ENCODE data around the gene FLNA. TPM values are rescaled to one million over a fixed set of nuclear protein-coding genes. Genes with fewer than 3 reads are reported as not detected.
"Not testable (repeated sequence)": the region's sequence is repeated elsewhere in the genome, so short reads cannot be mapped to it uniquely, and the experiment has no call there.

Gene FLNA
- total RNA-seq, 1 donor = 3,431 TPM

DNA sequence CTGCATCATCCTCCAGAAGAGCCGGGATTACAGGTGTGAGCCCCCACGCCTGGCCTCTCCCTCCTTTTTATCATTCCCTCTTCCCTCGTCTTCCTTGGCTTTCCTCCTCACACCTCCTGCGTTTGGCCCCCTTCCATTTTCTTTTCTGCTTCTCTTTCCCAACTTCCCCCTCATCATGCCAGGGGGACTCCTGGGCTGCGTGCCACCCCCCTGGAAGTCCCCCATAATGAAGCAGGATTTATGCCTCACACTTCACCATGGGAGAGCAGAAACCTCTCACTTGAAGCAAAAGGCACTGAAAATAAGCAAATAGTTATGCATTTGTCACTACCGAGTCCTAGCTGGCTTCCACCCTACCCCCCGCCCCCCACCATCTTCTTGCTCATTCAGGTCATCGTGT lies 71.0 kb downstream of the FLNA start:
- DNase-seq (ENCODE audit: insufficient read length, low spot score, missing footprints) = no peak
- Histone ChIP-seq H2AFZ (ENCODE audit: low read length) (no peak overlapping the region), H3K27me3 (ENCODE audit: insufficient read depth, low read length) (peaks cover 5% of the 10 kb centered on the region), H3K27ac (ENCODE audit: low read depth, low read length) (no peak overlapping the region), H3K9me3 (ENCODE audit: low read depth, low read length) (no peaks in the 10 kb centered on the region), H3K36me3 (ENCODE audit: insufficient read depth, low read length) (no peaks in the 10 kb centered on the region), H3K79me2 (ENCODE audit: insufficient read depth, low read length) (no peaks in the 10 kb centered on the region), H3K4me1 (ENCODE audit: insufficient read depth, low read length) (no peaks in the 10 kb centered on the region), H4K20me1 (ENCODE audit: insufficient read depth, low read length) (no peaks in the 10 kb centered on the region), H3K4me2 (ENCODE audit: insufficient read depth, low read length) (no peak overlapping the region), H3K4me3 (ENCODE audit: insufficient read depth, low read length) (no peak overlapping the region)
- TF ChIP-seq, protein P1, sequence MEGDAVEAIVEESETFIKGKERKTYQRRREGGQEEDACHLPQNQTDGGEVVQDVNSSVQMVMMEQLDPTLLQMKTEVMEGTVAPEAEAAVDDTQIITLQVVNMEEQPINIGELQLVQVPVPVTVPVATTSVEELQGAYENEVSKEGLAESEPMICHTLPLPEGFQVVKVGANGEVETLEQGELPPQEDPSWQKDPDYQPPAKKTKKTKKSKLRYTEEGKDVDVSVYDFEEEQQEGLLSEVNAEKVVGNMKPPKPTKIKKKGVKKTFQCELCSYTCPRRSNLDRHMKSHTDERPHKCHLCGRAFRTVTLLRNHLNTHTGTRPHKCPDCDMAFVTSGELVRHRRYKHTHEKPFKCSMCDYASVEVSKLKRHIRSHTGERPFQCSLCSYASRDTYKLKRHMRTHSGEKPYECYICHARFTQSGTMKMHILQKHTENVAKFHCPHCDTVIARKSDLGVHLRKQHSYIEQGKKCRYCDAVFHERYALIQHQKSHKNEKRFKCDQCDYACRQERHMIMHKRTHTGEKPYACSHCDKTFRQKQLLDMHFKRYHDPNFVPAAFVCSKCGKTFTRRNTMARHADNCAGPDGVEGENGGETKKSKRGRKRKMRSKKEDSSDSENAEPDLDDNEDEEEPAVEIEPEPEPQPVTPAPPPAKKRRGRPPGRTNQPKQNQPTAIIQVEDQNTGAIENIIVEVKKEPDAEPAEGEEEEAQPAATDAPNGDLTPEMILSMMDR (IDR thresholded peaks at IDR 0.05; ENCODE audit: extremely low read depth, low read depth, low read length) = no peak

DNA sequence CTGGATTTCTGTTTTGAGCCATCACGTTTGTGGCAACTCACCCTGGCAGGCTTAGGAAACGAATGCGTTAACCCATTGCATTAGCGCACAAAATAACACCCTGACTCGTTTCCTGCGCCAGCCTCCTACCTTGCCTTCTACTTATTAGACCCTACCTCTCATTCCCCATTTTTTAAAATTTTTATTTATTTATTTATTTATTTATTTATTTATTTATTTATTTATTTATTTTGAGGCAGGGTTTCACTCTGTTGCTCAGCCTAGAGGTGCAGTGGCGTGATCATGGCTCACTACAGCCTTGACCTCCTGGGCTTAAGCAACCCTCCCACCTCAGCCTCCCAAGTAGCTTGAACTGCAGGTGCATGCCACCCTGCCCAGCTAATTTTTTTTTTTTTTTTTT lies 71.4 kb downstream of the FLNA start:
- H3K4me2 ChIP-seq (ENCODE audit: insufficient read depth, low read length); DNase-seq (ENCODE audit: insufficient read length, low spot score, missing footprints); H3K4me3 ChIP-seq (ENCODE audit: insufficient read depth, low read length); H3K36me3 ChIP-seq (ENCODE audit: insufficient read depth, low read length); H3K79me2 ChIP-seq (ENCODE audit: insufficient read depth, low read length); H3K27ac ChIP-seq (ENCODE audit: low read depth, low read length); H3K9me3 ChIP-seq (ENCODE audit: low read depth, low read length); H4K20me1 ChIP-seq (ENCODE audit: insufficient read depth, low read length); H3K27me3 ChIP-seq (ENCODE audit: insufficient read depth, low read length); H3K4me1 ChIP-seq (ENCODE audit: insufficient read depth, low read length); H2AFZ ChIP-seq (ENCODE audit: low read length): not testable (repeated sequence)

DNA sequence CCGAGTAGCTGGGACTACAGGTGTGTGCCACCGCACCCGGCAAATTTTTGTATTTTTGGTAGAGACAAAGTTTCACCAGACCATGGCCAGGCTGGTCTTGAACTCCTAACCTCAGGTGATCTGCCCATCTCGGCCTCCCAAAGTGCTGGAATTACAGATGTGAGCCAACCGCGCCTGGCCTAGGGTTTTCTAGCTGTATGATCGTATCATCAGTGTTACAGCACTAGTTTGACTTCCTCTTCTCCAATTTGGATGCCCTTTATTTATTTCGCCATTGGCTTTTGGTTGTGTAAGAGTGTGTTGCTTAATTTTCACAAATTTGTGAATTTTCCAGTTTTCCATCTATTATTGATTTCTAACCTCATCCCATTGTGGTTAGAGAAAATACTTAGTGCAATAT lies 73.6 kb downstream of the FLNA start:
- Histone ChIP-seq H3K4me3 (ENCODE audit: insufficient read depth, low read length) (no peak overlapping the region), H3K27me3 (ENCODE audit: insufficient read depth, low read length) (no peaks in the 10 kb centered on the region), H3K27ac (ENCODE audit: low read depth, low read length) (no peak overlapping the region), H3K4me1 (ENCODE audit: insufficient read depth, low read length) (no peaks in the 10 kb centered on the region), H3K36me3 (ENCODE audit: insufficient read depth, low read length) (no peaks in the 10 kb centered on the region), H3K9me3 (ENCODE audit: low read depth, low read length) (no peaks in the 10 kb centered on the region), H3K4me2 (ENCODE audit: insufficient read depth, low read length) (no peak overlapping the region), H2AFZ (ENCODE audit: low read length) (no peak overlapping the region), H3K79me2 (ENCODE audit: insufficient read depth, low read length) (no peaks in the 10 kb centered on the region), H4K20me1 (ENCODE audit: insufficient read depth, low read length) (no peaks in the 10 kb centered on the region)
- TF ChIP-seq, protein P1 (IDR thresholded peaks at IDR 0.05; ENCODE audit: extremely low read depth, low read depth, low read length) = no peak
- DNase-seq (ENCODE audit: insufficient read length, low spot score, missing footprints) = no peak

Small RNAs within 50 kb of the gene (small RNA-seq; reads per million reads assigned to genes)
- gene SNORA70 = not detected

Other genes starting within 250 kb of the FLNA start
- gene OPN1LW, start 230.4 kb downstream of the FLNA start, total RNA-seq = not detected in 2 replicates
- gene OPN1MW, start 192.0 kb downstream of the FLNA start, total RNA-seq = not detected in 2 replicates
- not detected in 2 replicates for gene OPN1MW2, start 154.9 kb downstream of the FLNA start, total RNA-seq
- not detected in 2 replicates for gene OPN1MW3, start 117.1 kb downstream of the FLNA start, total RNA-seq
- gene TEX28, start 79.5 kb downstream of the FLNA start, total RNA-seq = not detected in 2 replicates
- not detected in 2 replicates for gene TKTL1, start 78.8 kb downstream of the FLNA start, total RNA-seq
- 28.0 and 29.7 TPM in 2 replicates for gene EMD, start 4.7 kb upstream of the FLNA start, total RNA-seq
- 1,832 and 2,517 TPM in 2 replicates for gene RPL10, start 23.7 kb upstream of the FLNA start, total RNA-seq
- 58.9 and 74.6 TPM in 2 replicates for gene DNASE1L1, start 34.6 kb upstream of the FLNA start, total RNA-seq
- gene TAFAZZIN, start 36.9 kb upstream of the FLNA start, total RNA-seq = 15.6 and 19.2 TPM in 2 replicates
- 59.2 and 61.9 TPM in 2 replicates for gene ATP6AP1, start 54.0 kb upstream of the FLNA start, total RNA-seq
- gene GDI1, start 62.5 kb upstream of the FLNA start, total RNA-seq = 67.5 and 74.6 TPM in 2 replicates
- gene FAM50A, start 69.5 kb upstream of the FLNA start, total RNA-seq = 46.0 and 48.1 TPM in 2 replicates
- gene PLXNA3, start 83.6 kb upstream of the FLNA start, total RNA-seq = 15.9 and 18.8 TPM in 2 replicates
- gene LAGE3, start 104.6 kb upstream of the FLNA start, total RNA-seq = 16.5 and 21.7 TPM in 2 replicates
- 30.4 and 31.5 TPM in 2 replicates for gene UBL4A, start 112.0 kb upstream of the FLNA start, total RNA-seq
- gene SLC10A3, start 116.0 kb upstream of the FLNA start, total RNA-seq = 34.5 and 36.2 TPM in 2 replicates
- 20.6 and 21.4 TPM in 2 replicates for gene FAM3A, start 141.6 kb upstream of the FLNA start, total RNA-seq
- 88.7 and 91.3 TPM in 2 replicates for gene G6PD, start 172.2 kb upstream of the FLNA start, total RNA-seq
- 16.8 and 18.5 TPM in 2 replicates for gene IKBKG, start 173.0 kb upstream of the FLNA start, total RNA-seq
- gene CTAG1A, start 210.5 kb upstream of the FLNA start, total RNA-seq = not detected in 2 replicates
- gene CTAG1B, start 244.6 kb upstream of the FLNA start, total RNA-seq = not detected in 2 replicates

Data from osteoblast (primary cell).